GM12878 (cell line): ENCODE measurements around the gene CLIC5. TPM values are rescaled to one million over a fixed set of nuclear protein-coding genes. Genes with fewer than 3 reads are reported as not detected.

Experiments used
- ATAC-seq: fragments of 200-7000 bp; cut with Tn5 transposase; 3 replicates; pipeline ENCODE4 v1.9.1; 2020; ENCODE audit warnings: mild to moderate bottlenecking, moderate library complexity
- BruUV-seq: library from RNA; stranded (reverse); fragments of 400-500 nt; replicated peaks from 2 replicates; lab custom pipeline; 2021; lab: Mats Ljungman, UMichigan
- CTCF ChIA-PET: fragments of 300-600 bp; sonication (Branson Sonifier 250); formaldehyde crosslinking; extraction: SDS; loops from one replicate; lab custom pipeline; 2021; ENCODE audit warnings: inconsistent platforms; lab: Yijun Ruan, JAX
- POLR2A ChIA-PET: fragments of 350-600 bp; formaldehyde crosslinking; extraction: SDS; loops from one replicate; lab custom pipeline; 2021; ENCODE audit warnings: inconsistent platforms; lab: Charles Lee
- RAD21 ChIA-PET: fragments of 300-600 bp; sonication (Branson Sonifier 250); formaldehyde crosslinking; loops from one replicate; lab custom pipeline; 2023; ENCODE audit warnings: antibody characterized with exemption; ENCODE audit not compliant: unreplicated experiment; lab: Charles Lee
- SMC1A ChIA-PET: fragments of 300-600 bp; sonication (Branson Sonifier 250); formaldehyde crosslinking; loops from one replicate; lab custom pipeline; 2023; ENCODE audit not compliant: unreplicated experiment, uncharacterized antibody; lab: Charles Lee
- DNase-seq: peaks from one replicate; pipeline ENCODE4 v3.0.0-alpha.2; 2011; ENCODE audit warnings: low read depth, low spot score
- FAIRE-seq: peaks from 3 replicates; lab custom pipeline; 2011; peaks lifted over from hg19 to GRCh38; lab: Jason Lieb, UNC
- H2AFZ ChIP-seq: 2 replicates; pipeline ENCODE4 v1.6.0; 2011; ENCODE audit warnings: low read depth, low read length, control low read depth; ENCODE audit not compliant: control insufficient read depth
- H3K27ac ChIP-seq: 2 replicates; pipeline ENCODE4 v1.5.1; 2011; ENCODE audit warnings: control low read depth; ENCODE audit not compliant: control insufficient read depth, insufficient read depth
- H3K27me3 ChIP-seq, 2 experiments: replicated peaks in 1 of 2; 2 replicates each; pipeline versions ENCODE4 v1.6.0 to v1.6.1; 2011; ENCODE audit warnings: low read length in 1 of 2; ENCODE audit not compliant: control insufficient read depth in 2 of 2, insufficient read depth in 2 of 2
- H3K36me3 ChIP-seq, 2 experiments: 2 replicates each; pipeline ENCODE4 v1.5.1; 2011; ENCODE audit warnings: low read length in 1 of 2; ENCODE audit not compliant: control insufficient read depth in 2 of 2, insufficient read depth in 2 of 2
- H3K4me1 ChIP-seq: 2 replicates; pipeline ENCODE4 v1.6.1; 2011; ENCODE audit warnings: mild to moderate bottlenecking, low read length, moderate library complexity, mixed read lengths; ENCODE audit not compliant: control insufficient read depth, insufficient read depth
- H3K4me2 ChIP-seq: 2 replicates; pipeline ENCODE4 v1.6.0; 2011; ENCODE audit warnings: control low read depth; ENCODE audit not compliant: control insufficient read depth, insufficient read depth
- H3K4me3 ChIP-seq: fragments of 200-600 bp; sonication (generic); 2 replicates; pipeline ENCODE4 v1.5.1; 2016
- H3K79me2 ChIP-seq: 2 replicates; pipeline ENCODE4 v1.6.0; 2011; ENCODE audit warnings: low read length; ENCODE audit not compliant: control insufficient read depth, insufficient read depth
- H3K9ac ChIP-seq: 2 replicates; pipeline ENCODE4 v1.8.0; 2011; ENCODE audit warnings: low read length, control low read depth, mixed read lengths; ENCODE audit not compliant: control insufficient read depth, insufficient read depth
- H3K9me3 ChIP-seq: replicated peaks from 3 replicates; pipeline ENCODE4 v1.5.1; 2011; ENCODE audit warnings: mild to moderate bottlenecking, low read length; ENCODE audit not compliant: control insufficient read depth, insufficient read depth
- H4K20me1 ChIP-seq: 2 replicates; pipeline ENCODE4 v1.6.0; 2011; ENCODE audit not compliant: control insufficient read depth, insufficient read depth
- CUX1 ChIP-seq: IDR thresholded peaks from 2 replicates; pipeline ENCODE4 v1.6.1; 2012; ENCODE audit warnings: improper control_type of control experiment, low read depth, low read length; ENCODE audit not compliant: insufficient replicate concordance
- DPF2 ChIP-seq: fragments of 450-650 bp; IDR thresholded peaks from 2 replicates; pipeline ENCODE4 v1.6.1; 2017; ENCODE audit warnings: mild to moderate bottlenecking
- ESRRA ChIP-seq: IDR thresholded peaks from 2 replicates; pipeline ENCODE4 v1.6.1; 2012; ENCODE audit warnings: mild to moderate bottlenecking, low read length, improper control_type of control experiment
- NFIC ChIP-seq: IDR thresholded peaks from 2 replicates; pipeline ENCODE4 v1.6.1; 2012; ENCODE audit warnings: low read depth, mild to moderate bottlenecking, inconsistent platforms, low read length, moderate library complexity
- RB1 ChIP-seq: fragments of 450-650 bp; formaldehyde crosslinking; IDR thresholded peaks from 2 replicates; pipeline ENCODE4 v1.6.1; 2017; ENCODE audit warnings: mild to moderate bottlenecking, borderline replicate concordance
- SIN3A ChIP-seq: IDR thresholded peaks from 2 replicates; pipeline ENCODE4 v1.6.1; 2012; ENCODE audit warnings: low read depth, low read length, improper control_type of control experiment
- SPI1 ChIP-seq: IDR thresholded peaks from 2 replicates; pipeline ENCODE4 v1.6.1; 2011; ENCODE audit warnings: low read depth, mild to moderate bottlenecking, low read length, moderate library complexity, borderline replicate concordance; ENCODE audit not compliant: insufficient read depth
- WGBS: methylation state at CpG from one replicate; pipeline ENCODE4 v1.1.6; 2016; ENCODE audit warnings: low lambda C conversion rate; ENCODE audit not compliant: insufficient replicate concordance, insufficient coverage; ENCODE audit errors: missing lambda C conversion rate; 5-methylcytosine and 5-hydroxymethylcytosine counted together
- in situ Hi-C: fragments of 300-500 bp; cut with MboI; formaldehyde crosslinking; loops from 9 replicates; pipeline ENCODE4 v1.14.3; 2018; ENCODE audit warnings: mixed read lengths
- intact Hi-C: fragments of 100-400 bp; cut with micrococcal nuclease; formaldehyde crosslinking; loops from one replicate; pipeline ENCODE4 v1.14.2; 2022; ENCODE audit not compliant: unreplicated experiment
- polyA plus RNA-seq, 11 experiments: library from polyadenylated mRNA; depleted of rRNA in 4 of 11; unstranded in 6 of 11; stranded (reverse) in 5 of 11; fragments of >200 nt; fragmentation: Nextera tagmentation in 4 of 11; fragmentation: Illumina TruSeq in 1 of 11; extraction: Ambion mirVana in 4 of 11; extraction: Trizol in 1 of 11; gene quantifications; 1 replicate in 1 of 11; 2 replicates in 10 of 11; pipeline versions ENCODE4 v1.2.1 to v1.2.3, GENCODE V29; 2011 to 2016; ENCODE audit warnings: inconsistent platforms in 2 of 11, missing spikeins in 2 of 11, low read depth in 1 of 11
- total RNA-seq, 4 experiments: library from RNA; depleted of rRNA in 3 of 4; stranded (reverse); fragments of >200 nt in 3 of 4; fragmentation: Illumina TruSeq in 1 of 4; extraction: Trizol in 1 of 4; gene quantifications; 2 replicates each; pipeline versions ENCODE4 v1.2.1 to v1.2.3, GENCODE V29; 2013 to 2021
- TF ChIP-seq, protein P1 (sequence below): IDR thresholded peaks from 2 replicates; pipeline ENCODE4 v1.6.1; 2011; ENCODE audit warnings: borderline replicate concordance, low read depth, mild to moderate bottlenecking, moderate library complexity, mixed read lengths, low read length; ENCODE audit not compliant: insufficient read depth; ENCODE audit errors: extremely low read length
- TF ChIP-seq, protein P2 (sequence below): IDR thresholded peaks from 2 replicates; pipeline ENCODE4 v1.6.1; 2012; ENCODE audit warnings: low read depth, low read length, improper control_type of control experiment
- TF ChIP-seq, protein P3 (sequence below): fragments of 450-650 bp; IDR thresholded peaks from 2 replicates; pipeline ENCODE4 v1.6.1; 2017; ENCODE audit warnings: mild to moderate bottlenecking, low read depth, inconsistent platforms; ENCODE audit not compliant: poor library complexity, severe bottlenecking

The CLIC5 gene
- total and polyA plus RNA-seq, 10 of the 15 experiments (the other 5 are each of a cell fraction or from before 2014, with no cell fraction given) = 0.01 to 0.08 (median 0.02) TPM; not detected in 7

- Histone ChIP-seq H3K79me2 (no peaks in the 10 kb centered on the region), H3K4me2 (no peak overlapping the region), H3K4me3 (no peak overlapping the region), H3K27ac (no peak overlapping the region), H3K27me3 (peaks cover 0 to 2% of the 10 kb centered on the region in 2 experiments; a peak in 2 of 4 replicates), H2AFZ (no peak overlapping the region), H3K36me3 (no peaks in the 10 kb centered on the region), H3K9ac (no peak overlapping the region), H3K4me1 (no peaks in the 10 kb centered on the region), H4K20me1 (no peaks in the 10 kb centered on the region), H3K9me3 (no peaks in the 10 kb centered on the region)
- no TSS peak for BruUV-seq
- 59% methylated on average over 1 of the region's 1 CpG for WGBS
- ChIA-PET RAD21 (no interaction called here), SMC1A (interaction anchor here (1.3 to 2.1 kb wide), 2 partner anchors 11 to 18 kb away, joined by 4 to 8 read pairs; no protein-coding TSS in a partner anchor), POLR2A (no interaction called here), CTCF (interaction anchor here (1.2 kb wide), 1 partner anchor 27 kb away, joined by 3 read pairs; no protein-coding TSS in a partner anchor)
- intact Hi-C loops = no loop called here
- no peak for ATAC-seq
- FAIRE-seq = no peak
- DNase-seq = no peak
- in situ Hi-C loops = no loop called here
- TF ChIP-seq ESRRA = no peak
- no peak for TF ChIP-seq NFIC
- no peak for TF ChIP-seq DPF2
- TF ChIP-seq SIN3A = no peak
- no peak for TF ChIP-seq SPI1
- TF ChIP-seq, protein P1, sequence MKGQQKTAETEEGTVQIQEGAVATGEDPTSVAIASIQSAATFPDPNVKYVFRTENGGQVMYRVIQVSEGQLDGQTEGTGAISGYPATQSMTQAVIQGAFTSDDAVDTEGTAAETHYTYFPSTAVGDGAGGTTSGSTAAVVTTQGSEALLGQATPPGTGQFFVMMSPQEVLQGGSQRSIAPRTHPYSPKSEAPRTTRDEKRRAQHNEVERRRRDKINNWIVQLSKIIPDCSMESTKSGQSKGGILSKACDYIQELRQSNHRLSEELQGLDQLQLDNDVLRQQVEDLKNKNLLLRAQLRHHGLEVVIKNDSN = no peak
- TF ChIP-seq RB1 = no peak
- TF ChIP-seq, protein P2, sequence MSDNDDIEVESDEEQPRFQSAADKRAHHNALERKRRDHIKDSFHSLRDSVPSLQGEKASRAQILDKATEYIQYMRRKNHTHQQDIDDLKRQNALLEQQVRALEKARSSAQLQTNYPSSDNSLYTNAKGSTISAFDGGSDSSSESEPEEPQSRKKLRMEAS = no peak
- TF ChIP-seq, protein P3, sequence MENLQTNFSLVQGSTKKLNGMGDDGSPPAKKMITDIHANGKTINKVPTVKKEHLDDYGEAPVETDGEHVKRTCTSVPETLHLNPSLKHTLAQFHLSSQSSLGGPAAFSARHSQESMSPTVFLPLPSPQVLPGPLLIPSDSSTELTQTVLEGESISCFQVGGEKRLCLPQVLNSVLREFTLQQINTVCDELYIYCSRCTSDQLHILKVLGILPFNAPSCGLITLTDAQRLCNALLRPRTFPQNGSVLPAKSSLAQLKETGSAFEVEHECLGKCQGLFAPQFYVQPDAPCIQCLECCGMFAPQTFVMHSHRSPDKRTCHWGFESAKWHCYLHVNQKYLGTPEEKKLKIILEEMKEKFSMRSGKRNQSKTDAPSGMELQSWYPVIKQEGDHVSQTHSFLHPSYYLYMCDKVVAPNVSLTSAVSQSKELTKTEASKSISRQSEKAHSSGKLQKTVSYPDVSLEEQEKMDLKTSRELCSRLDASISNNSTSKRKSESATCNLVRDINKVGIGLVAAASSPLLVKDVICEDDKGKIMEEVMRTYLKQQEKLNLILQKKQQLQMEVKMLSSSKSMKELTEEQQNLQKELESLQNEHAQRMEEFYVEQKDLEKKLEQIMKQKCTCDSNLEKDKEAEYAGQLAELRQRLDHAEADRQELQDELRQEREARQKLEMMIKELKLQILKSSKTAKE = no peak
- no peak for TF ChIP-seq CUX1
Observed at GRCh38 chr6:45903959-45904358, 111.7 kb downstream of the CLIC5 start.
